ENCODE measurements around the gene PRPF40A. TPM values are rescaled to one million over a fixed set of nuclear protein-coding genes. Genes with fewer than 3 reads are reported as not detected.

Gene PRPF40A
- total and polyA plus RNA-seq, 9 of the 15 experiments (the other 6 are each of a cell fraction or from before 2014, with no cell fraction given): 168 to 304 (median 264) TPM

- TF ChIP-seq MYC (IDR thresholded peaks at IDR 0.05; ENCODE audit: low read depth, low read length) (peak; percentile 72), MYC (CRISPR knock-in tag; IDR thresholded peaks at IDR 0.05; ENCODE audit: borderline replicate concordance, low read depth) (no peak), JUNB (CRISPR knock-in tag; conservative IDR thresholded peaks at IDR 0.05) (no peak), CTCF (IDR thresholded peaks at IDR 0.05 in 2 of 3, conservative IDR thresholded peaks at IDR 0.05 in 1 of 3; ENCODE audit: insufficient read depth in 2 of 3, low read depth in 1 of 3, low read length in 3 of 3) (peak; percentile 86 to 98 (median 95)), HNRNPL (IDR thresholded peaks at IDR 0.05; ENCODE audit: low read depth, low read length) (peak; percentile 93), ZKSCAN1 (IDR thresholded peaks at IDR 0.05; ENCODE audit: low read depth, low read length) (no peak), RAD21 (CRISPR knock-in tag; conservative IDR thresholded peaks at IDR 0.05 in 1 of 2, IDR thresholded peaks at IDR 0.05 in 1 of 2) (peak in 1 of 2 experiments; percentile 3; a peak in 2 of 4 replicates), RCOR1 (IDR thresholded peaks at IDR 0.05; ENCODE audit: borderline replicate concordance in 1 of 2, low read depth in 2 of 2, low read length in 2 of 2) (0 out of 4 replicates have a peak, but pooled peaks of 1 of the 2 experiments have one; percentile 15), ZNF699 (CRISPR knock-in tag; IDR thresholded peaks at IDR 0.05; ENCODE audit: insufficient replicate concordance) (no peak), TEAD4 (IDR thresholded peaks at IDR 0.05; ENCODE audit: low read length) (peak; percentile 36; the same call in 1 of the 2 replicates), TEAD4 (CRISPR knock-in tag; IDR thresholded peaks at IDR 0.05; ENCODE audit: borderline replicate concordance) (no peak), NR2C1 (IDR thresholded peaks at IDR 0.05) (peak; percentile 45; the same call in 1 of the 2 replicates), NR2C1 (tag; IDR thresholded peaks at IDR 0.05) (no peak), TEAD1 (CRISPR knock-in tag; IDR thresholded peaks at IDR 0.05) (peak in 1 of 2 experiments; percentile 68; a peak in 2 of 4 replicates), KLF16 (IDR thresholded peaks at IDR 0.05) (peak; percentile 11; the same call in 1 of the 2 replicates), CREM (IDR thresholded peaks at IDR 0.05; ENCODE audit: low read depth) (0 out of 2 replicates have a peak, but pooled peaks have one; percentile 21)
- TF ChIP-seq, protein P1, sequence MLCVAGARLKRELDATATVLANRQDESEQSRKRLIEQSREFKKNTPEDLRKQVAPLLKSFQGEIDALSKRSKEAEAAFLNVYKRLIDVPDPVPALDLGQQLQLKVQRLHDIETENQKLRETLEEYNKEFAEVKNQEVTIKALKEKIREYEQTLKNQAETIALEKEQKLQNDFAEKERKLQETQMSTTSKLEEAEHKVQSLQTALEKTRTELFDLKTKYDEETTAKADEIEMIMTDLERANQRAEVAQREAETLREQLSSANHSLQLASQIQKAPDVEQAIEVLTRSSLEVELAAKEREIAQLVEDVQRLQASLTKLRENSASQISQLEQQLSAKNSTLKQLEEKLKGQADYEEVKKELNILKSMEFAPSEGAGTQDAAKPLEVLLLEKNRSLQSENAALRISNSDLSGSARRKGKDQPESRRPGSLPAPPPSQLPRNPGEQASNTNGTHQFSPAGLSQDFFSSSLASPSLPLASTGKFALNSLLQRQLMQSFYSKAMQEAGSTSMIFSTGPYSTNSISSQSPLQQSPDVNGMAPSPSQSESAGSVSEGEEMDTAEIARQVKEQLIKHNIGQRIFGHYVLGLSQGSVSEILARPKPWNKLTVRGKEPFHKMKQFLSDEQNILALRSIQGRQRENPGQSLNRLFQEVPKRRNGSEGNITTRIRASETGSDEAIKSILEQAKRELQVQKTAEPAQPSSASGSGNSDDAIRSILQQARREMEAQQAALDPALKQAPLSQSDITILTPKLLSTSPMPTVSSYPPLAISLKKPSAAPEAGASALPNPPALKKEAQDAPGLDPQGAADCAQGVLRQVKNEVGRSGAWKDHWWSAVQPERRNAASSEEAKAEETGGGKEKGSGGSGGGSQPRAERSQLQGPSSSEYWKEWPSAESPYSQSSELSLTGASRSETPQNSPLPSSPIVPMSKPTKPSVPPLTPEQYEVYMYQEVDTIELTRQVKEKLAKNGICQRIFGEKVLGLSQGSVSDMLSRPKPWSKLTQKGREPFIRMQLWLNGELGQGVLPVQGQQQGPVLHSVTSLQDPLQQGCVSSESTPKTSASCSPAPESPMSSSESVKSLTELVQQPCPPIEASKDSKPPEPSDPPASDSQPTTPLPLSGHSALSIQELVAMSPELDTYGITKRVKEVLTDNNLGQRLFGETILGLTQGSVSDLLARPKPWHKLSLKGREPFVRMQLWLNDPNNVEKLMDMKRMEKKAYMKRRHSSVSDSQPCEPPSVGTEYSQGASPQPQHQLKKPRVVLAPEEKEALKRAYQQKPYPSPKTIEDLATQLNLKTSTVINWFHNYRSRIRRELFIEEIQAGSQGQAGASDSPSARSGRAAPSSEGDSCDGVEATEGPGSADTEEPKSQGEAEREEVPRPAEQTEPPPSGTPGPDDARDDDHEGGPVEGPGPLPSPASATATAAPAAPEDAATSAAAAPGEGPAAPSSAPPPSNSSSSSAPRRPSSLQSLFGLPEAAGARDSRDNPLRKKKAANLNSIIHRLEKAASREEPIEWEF (CRISPR knock-in tag; IDR thresholded peaks at IDR 0.05): no peak
- TF ChIP-seq, protein P2, sequence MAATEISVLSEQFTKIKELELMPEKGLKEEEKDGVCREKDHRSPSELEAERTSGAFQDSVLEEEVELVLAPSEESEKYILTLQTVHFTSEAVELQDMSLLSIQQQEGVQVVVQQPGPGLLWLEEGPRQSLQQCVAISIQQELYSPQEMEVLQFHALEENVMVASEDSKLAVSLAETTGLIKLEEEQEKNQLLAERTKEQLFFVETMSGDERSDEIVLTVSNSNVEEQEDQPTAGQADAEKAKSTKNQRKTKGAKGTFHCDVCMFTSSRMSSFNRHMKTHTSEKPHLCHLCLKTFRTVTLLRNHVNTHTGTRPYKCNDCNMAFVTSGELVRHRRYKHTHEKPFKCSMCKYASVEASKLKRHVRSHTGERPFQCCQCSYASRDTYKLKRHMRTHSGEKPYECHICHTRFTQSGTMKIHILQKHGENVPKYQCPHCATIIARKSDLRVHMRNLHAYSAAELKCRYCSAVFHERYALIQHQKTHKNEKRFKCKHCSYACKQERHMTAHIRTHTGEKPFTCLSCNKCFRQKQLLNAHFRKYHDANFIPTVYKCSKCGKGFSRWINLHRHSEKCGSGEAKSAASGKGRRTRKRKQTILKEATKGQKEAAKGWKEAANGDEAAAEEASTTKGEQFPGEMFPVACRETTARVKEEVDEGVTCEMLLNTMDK (IDR thresholded peaks at IDR 0.05; ENCODE audit: borderline replicate concordance, insufficient read depth, low read depth, low read length, poor library complexity, severe bottlenecking): peak; percentile 63
These were observed 1.3 kb downstream of the PRPF40A start (continued) for GRCh38 chr2:152715854-152716428.
